ENCODE results near the gene MYD88.

The MYD88 gene

DNA sequence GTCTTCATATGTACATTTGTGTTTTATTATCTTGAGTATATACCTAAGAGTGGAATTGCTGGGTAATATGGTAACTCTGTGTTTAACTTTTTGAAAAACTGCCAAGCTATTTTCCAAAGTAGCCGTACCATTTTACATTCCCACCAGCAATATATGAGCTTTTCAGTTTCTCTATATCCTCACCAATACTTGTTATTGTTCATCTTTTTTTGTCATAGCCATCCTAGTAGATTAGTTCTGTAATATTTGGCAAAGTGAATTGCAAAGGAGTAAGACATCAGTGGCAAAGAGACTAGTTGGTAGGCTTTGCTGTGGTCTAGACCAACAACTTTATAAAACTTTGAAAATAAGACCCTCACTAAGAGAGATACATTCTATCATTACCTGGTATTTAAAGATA lies 48.3 kb downstream of the MYD88 start:
- H3K36me3 ChIP-seq = peaks cover 80 to 98% (median 94%) of the 10 kb centered on the region in 11 experiments
- H3K4me1 ChIP-seq = peaks cover 0 to 8% (median 0%) of the 10 kb centered on the region in 10 experiments; a peak in 2 of 20 replicates

DNA sequence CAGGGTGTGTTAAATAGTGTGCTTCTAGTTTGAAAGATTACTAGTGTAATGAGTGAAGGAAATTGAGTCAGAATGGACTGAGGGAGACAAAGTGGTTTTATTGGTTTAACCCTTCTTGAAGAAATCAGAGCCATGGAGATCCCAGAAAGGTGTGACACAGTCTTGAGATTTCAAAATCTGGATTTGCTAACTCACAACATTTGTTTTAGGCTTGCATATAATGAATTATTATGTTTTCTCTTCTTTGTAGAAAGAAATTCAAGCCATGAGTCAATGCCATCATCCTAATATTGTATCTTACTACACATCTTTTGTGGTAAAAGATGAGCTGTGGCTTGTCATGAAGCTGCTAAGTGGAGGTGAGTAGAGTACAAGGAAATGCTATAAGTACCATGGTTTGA lies 52.0 kb downstream of the MYD88 start:
- Histone ChIP-seq H3K36me3 (peaks cover 83 to 100% (median 93%) of the 10 kb centered on the region in 11 experiments), H3K9ac (no peak overlapping the region), H3K4me2 (no peak overlapping the region), H3K4me3 (no peak overlapping the region), H3K27ac (no peak overlapping the region), H3K9me3 (replicated peaks in 1 of 11) (peaks cover 11 to 16% (median 14%) of the 10 kb centered on the region in 11 experiments; a peak in 21 of 22 replicates), H3K4me1 (no peaks in the 10 kb centered on the region), H3K27me3 (no peaks in the 10 kb centered on the region), H4K20me1 (peaks cover 0 to 81% (median 0%) of the 10 kb centered on the region in 11 experiments; a peak in 4 of 22 replicates)
- TF ChIP-seq Cebpa-rat (IDR thresholded peaks at IDR 0.05) = no peak

More for the DNA sequence above, 48.3 kb downstream of the MYD88 start:
- Histone ChIP-seq H3K27me3 (no peaks in the 10 kb centered on the region), H3K27ac (no peak overlapping the region), H4K20me1 (peaks cover 6 to 69% (median 10%) of the 10 kb centered on the region in 11 experiments; a peak in 17 of 22 replicates), H3K4me2 (no peak overlapping the region), H3K9me3 (replicated peaks in 1 of 11) (peaks cover 15 to 34% (median 28%) of the 10 kb centered on the region in 11 experiments; a peak in 21 of 22 replicates), H3K9ac (no peak overlapping the region), H3K4me3 (no peak overlapping the region)
- no peak for TF ChIP-seq Cebpa-rat (IDR thresholded peaks at IDR 0.05)
